Small intestine (tissue), 7 donors: ENCODE results near the gene CCS. TPM values are rescaled to one million over a fixed set of nuclear protein-coding genes. Genes with fewer than 3 reads are reported as not detected.
A peak's percentile ranks its signal among the peaks of the same experiment; 100 is the strongest.

Experiments used
- DNase-seq, 2 donors: peaks; one replicate each; pipeline versions ENCODE4 v3.0.0 to v3.0.0-alpha.2; 2013
- FAIRE-seq: peaks from 2 replicates; lab custom pipeline; 2012; peaks lifted over from hg19 to GRCh38; lab: Jason Lieb, UNC
- H3K27ac ChIP-seq, 3 donors: one replicate each; pipeline ENCODE4 v1.5.1; 2013; ENCODE audit warnings: low read length in 2 of 3, mild to moderate bottlenecking in 2 of 3, control low read depth in 1 of 3, inconsistent platforms in 1 of 3, low read depth in 1 of 3, moderate library complexity in 1 of 3
- H3K27me3 ChIP-seq, 3 donors: one replicate each; pipeline ENCODE4 v1.6.1; 2013; ENCODE audit warnings: low read length in 3 of 3, inconsistent platforms in 1 of 3; ENCODE audit not compliant: control insufficient read depth in 3 of 3, insufficient read depth in 3 of 3
- H3K36me3 ChIP-seq, 3 donors: one replicate each; pipeline ENCODE4 v1.6.1; 2013; ENCODE audit warnings: low read length in 3 of 3, inconsistent platforms in 1 of 3, low read depth in 1 of 3, mild to moderate bottlenecking in 1 of 3, moderate library complexity in 1 of 3; ENCODE audit not compliant: control insufficient read depth in 3 of 3, insufficient read depth in 2 of 3
- H3K4me1 ChIP-seq, 3 donors: one replicate each; pipeline ENCODE4 v1.6.1; 2013; ENCODE audit warnings: low read length in 2 of 3, inconsistent platforms in 1 of 3, low read depth in 1 of 3, mild to moderate bottlenecking in 1 of 3, moderate library complexity in 1 of 3; ENCODE audit not compliant: control insufficient read depth in 3 of 3, insufficient read depth in 2 of 3
- H3K4me3 ChIP-seq, 3 donors: one replicate each; pipeline ENCODE4 v1.5.1; 2013; ENCODE audit warnings: low read length in 3 of 3, control low read depth in 1 of 3, inconsistent platforms in 1 of 3, low read depth in 1 of 3, mild to moderate bottlenecking in 1 of 3, moderate library complexity in 1 of 3
- H3K9me3 ChIP-seq, 2 donors: one replicate each; pipeline ENCODE4 v1.6.1; 2013; ENCODE audit warnings: low read depth in 1 of 2, low read length in 1 of 2; ENCODE audit not compliant: control insufficient read depth in 2 of 2, insufficient read depth in 1 of 2
- WGBS, 3 donors: extraction: QIAGEN DNeasy Blood & Tissue Kit; methylation state at CpG; one replicate each; pipeline ENCODE4 v1.1.7; 2013; 5-methylcytosine and 5-hydroxymethylcytosine counted together
- polyA plus RNA-seq, 4 donors: library from polyadenylated mRNA; stranded (reverse) in 3 of 4; unstranded in 1 of 4; fragments of 200-250 nt in 3 of 4; fragments of 120-200 nt in 1 of 4; gene quantifications; one replicate each; pipeline versions ENCODE4 v1.2.1 to v1.2.3, GENCODE V29; 2013
- donor health status: healthy with polysubstance abuse.
- donor health status: control.
- donor health status: control.
- donor health status: Bipolar disorder and iron deficiency.
- donor health status: healthy.

The CCS gene
- polyA plus RNA-seq, 4 donors, result 35.0 to 100.0 (median 66.6) TPM

DNA sequence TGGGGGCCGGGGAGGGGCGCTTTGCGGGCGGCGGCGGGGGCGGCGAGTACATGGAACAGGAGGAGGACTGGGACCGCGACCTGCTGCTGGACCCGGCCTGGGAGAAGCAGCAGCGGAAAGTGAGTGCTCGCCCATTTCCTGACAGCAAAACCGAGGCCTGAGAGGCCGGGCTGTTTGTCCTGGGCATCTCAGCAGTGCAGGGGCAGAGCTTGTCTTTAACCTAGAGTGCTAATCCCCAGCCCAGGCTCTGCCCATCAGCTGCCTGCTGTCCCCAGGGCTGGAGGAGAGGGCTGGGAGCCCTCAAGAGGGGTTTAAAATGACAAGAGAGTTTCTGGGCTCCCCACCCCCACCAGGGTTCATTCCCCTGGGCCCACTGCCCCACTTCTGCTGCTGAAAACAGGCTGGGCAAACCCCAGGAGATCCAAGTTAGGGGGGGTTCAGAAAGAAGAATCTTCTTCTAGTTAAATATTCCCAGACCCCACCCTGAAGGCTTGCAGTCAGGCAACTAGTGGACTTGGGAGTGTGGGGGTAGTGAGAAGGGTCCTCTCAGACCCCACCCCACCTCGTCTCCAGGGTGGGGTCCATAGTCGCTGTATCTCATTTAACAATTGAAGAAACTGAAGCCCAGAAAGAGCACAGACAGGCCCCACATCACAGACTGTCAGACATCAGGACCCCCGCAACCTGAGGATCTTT, 45.9 kb upstream of the CCS start:
- no peaks in the 10 kb centered on the region for H3K9me3 ChIP-seq

DNA sequence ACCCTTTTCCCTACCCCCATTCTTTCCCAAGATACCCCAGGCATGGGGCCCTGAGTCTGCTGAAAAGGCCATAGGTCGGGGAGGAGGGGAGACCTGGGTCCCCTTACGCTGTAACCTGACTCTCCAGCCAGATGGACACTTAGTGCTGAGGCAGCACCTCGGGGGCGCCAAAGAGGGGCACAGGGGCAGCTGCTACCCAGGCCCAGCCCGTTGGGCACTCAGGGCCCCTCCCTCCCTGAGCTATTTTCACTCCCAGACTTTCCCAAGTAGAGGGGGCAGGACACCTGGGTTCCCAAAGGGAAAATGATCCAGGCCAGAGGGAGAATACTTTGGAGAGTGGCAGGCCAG, 45.3 kb upstream of the CCS start:
- H3K4me1 ChIP-seq, result peaks cover 0 to 16% (median 0%) of the 10 kb centered on the region in 3 donors
- H3K4me3 ChIP-seq, result no peak overlapping the region
- no peaks in the 10 kb centered on the region for H3K9me3 ChIP-seq
- H3K27me3 ChIP-seq, result peaks cover 0 to 13% (median 0%) of the 10 kb centered on the region in 3 donors
- FAIRE-seq (no peak), DNase-seq (no peak)
- 32 to 36% (median 36%) methylated on average over 5 of the region's 5 CpGs for WGBS, 3 donors
- peaks cover 0 to 11% (median 0%) of the 10 kb centered on the region in 3 donors for H3K36me3 ChIP-seq
- no peak overlapping the region for H3K27ac ChIP-seq

More for the DNA sequence above, 45.9 kb upstream of the CCS start:
- H3K27me3 ChIP-seq, result peaks cover 0 to 13% (median 0%) of the 10 kb centered on the region in 3 donors
- H3K4me1 ChIP-seq, result peaks cover 0 to 16% (median 0%) of the 10 kb centered on the region in 3 donors
- no peak overlapping the region for H3K27ac ChIP-seq
- WGBS, 3 donors, result 22 to 36% (median 29%) methylated on average over 18 of the region's 18 CpGs
- H3K4me3 ChIP-seq, result peak overlapping the region in 1 of 3 donors; percentile 85
- DNase-seq (no peak), FAIRE-seq (no peak)
- peaks cover 0 to 16% (median 3%) of the 10 kb centered on the region in 3 donors for H3K36me3 ChIP-seq

DNA sequence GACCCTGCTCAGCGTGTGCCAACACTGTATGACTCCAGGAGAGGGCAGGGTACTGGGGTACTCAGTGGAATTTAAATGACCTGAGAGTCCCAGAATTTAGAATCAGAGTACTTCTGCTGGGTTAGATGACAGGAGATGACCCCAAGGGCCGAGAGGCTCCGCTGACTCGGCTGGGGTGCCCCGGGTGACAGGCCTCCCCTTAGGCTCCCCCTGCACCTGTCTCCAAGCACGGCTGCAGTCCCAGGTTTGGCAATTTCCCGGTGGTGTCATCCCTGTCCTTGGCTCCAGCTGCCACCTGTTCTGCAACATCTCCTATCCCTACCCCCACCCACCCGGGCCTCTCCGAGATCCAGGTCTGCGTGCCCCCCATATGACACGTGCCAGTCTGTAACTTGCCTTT, 44.9 kb upstream of the CCS start:
- peaks cover 0 to 7% (median 0%) of the 10 kb centered on the region in 3 donors for H3K36me3 ChIP-seq
- FAIRE-seq, result no peak
- H3K9me3 ChIP-seq, result no peaks in the 10 kb centered on the region
- H3K4me3 ChIP-seq, result no peak overlapping the region
- no peak overlapping the region for H3K27ac ChIP-seq
- H3K27me3 ChIP-seq, result peaks cover 0 to 13% (median 0%) of the 10 kb centered on the region in 3 donors
- peaks cover 0 to 16% (median 0%) of the 10 kb centered on the region in 3 donors for H3K4me1 ChIP-seq
- DNase-seq, result no peak
- WGBS, 3 donors, result 14 to 47% (median 18%) methylated on average over 11 of the region's 11 CpGs

DNA sequence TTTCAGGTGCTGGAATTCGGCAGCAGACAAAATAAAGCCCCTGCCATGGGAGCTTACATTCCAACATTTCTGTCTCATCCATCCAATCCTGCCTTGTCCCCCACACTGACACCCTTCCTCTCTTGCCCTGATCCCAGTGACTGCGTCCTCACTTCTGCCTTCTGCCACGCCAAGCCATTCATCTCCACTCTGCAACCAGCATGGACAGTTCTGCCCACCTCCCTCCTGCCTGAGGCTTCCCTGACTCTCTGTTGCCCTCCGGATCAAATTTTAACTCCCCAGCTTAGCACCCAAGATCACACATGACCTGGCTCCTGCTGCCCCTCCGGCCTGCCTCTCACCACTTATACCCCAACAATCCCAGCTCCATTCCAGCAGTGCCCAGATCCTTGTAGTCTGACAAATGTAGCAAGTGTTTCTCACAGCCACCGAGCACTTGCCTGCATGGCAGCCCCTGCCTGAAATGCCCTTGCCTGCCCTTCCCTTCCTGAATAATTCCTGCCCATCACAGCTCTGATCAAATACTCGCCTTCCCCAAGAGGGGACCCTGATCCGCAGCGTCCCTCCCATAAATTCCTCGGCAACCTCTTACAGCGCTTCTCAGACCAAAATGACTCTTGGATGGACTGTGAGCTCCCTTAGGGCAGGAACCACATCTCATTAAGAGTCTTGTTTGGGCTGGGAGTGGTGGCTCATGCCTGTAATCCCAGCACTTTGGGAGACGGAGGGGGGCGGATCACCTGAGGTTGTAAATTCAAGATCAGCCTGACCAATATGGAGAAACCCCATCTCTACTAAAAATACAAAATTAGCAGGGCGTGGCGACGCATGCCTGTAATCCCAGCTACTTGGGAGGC, 44.0 kb upstream of the CCS start:
- no peak for DNase-seq
- Histone ChIP-seq H3K9me3 (no peaks in the 10 kb centered on the region), H3K27me3 (peaks cover 0 to 13% (median 0%) of the 10 kb centered on the region in 3 donors), H3K4me1 (peaks cover 0 to 16% (median 0%) of the 10 kb centered on the region in 3 donors), H3K4me3 (no peak overlapping the region), H3K36me3 (peaks cover 0 to 2% (median 0%) of the 10 kb centered on the region in 3 donors), H3K27ac (no peak overlapping the region)
- 43 to 52% (median 49%) methylated on average over 16 of the region's 16 CpGs for WGBS, 3 donors
- FAIRE-seq, result no peak

DNA sequence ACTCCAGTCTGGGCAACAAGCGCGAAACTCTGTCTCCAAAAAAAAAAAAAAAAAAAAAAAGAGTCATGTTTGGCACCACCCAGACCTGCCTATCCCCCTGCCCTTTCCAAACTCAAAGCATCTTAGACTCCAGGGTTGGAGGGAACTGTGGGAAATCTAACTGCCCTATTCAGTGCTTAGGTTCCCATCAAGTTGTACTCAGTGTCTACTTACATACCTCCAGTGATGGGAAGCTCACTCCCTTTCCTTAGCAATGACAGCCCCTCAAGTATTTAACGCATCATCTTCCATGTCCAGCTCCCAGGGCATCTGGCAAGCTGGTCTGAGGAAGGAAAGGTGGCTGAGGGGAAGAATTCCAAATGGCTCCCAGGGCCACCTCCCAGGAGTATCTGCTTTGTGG, 43.3 kb upstream of the CCS start:
- no peak for DNase-seq
- H3K36me3 ChIP-seq, result peaks cover 0 to 2% (median 0%) of the 10 kb centered on the region in 3 donors
- peaks cover 0 to 13% (median 0%) of the 10 kb centered on the region in 3 donors for H3K27me3 ChIP-seq
- H3K9me3 ChIP-seq, result no peaks in the 10 kb centered on the region
- H3K4me1 ChIP-seq, result peaks cover 0 to 16% (median 0%) of the 10 kb centered on the region in 3 donors
- no peak overlapping the region for H3K27ac ChIP-seq
- no peak overlapping the region for H3K4me3 ChIP-seq
- WGBS, 3 donors, result 76 to 94% (median 86%) methylated on average over 3 of the region's 3 CpGs
- FAIRE-seq, result no peak

DNA sequence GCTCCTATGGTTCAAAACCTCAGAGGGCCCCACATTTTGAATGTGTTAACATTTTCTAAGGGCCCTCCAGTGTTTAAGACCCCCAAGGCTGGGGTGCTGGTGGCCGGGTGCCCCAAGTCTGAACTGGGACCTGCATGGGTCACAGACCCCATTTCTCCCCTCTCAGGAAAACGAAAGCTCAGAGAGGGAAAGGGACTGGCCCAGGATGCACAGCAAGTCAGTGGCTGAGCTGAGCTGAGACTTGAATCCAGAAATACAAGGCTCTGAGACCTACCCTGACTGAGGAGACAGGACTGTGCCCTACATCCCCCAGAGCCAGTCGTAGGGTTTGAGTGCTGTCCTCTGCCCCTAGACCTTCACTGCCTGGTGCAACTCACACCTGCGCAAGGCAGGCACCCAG, 42.1 kb upstream of the CCS start:
- DNase-seq, result no peak
- Histone ChIP-seq H3K27ac (no peak overlapping the region), H3K9me3 (no peaks in the 10 kb centered on the region), H3K4me3 (no peak overlapping the region), H3K27me3 (peaks cover 0 to 16% (median 0%) of the 10 kb centered on the region in 3 donors), H3K4me1 (peaks cover 0 to 10% (median 0%) of the 10 kb centered on the region in 3 donors), H3K36me3 (peaks cover 0 to 2% (median 0%) of the 10 kb centered on the region in 3 donors)
- WGBS, 3 donors, result 71 to 85% (median 83%) methylated on average over 4 of the region's 4 CpGs
- no peak for FAIRE-seq

DNA sequence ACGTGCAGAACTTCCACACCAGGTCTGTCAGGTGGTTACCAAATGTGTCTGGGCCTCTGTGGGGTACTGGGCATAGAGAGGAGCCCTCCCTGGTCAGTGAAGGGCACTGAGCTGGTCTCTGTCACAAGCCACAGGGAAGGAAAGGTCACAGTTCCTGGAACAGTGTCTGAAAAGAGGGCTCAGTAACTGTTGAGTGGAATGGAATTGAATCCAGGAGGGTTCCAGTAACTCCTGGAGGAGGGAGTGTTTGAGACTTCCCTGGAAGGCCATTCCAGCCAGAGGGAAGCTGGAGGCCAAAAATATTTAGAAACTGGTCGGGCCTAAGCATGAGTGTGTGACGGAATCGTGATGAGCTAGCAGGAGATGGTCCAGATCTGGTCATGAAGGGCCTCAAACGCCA, 38.4 kb upstream of the CCS start:
- Histone ChIP-seq H3K27ac (no peak overlapping the region), H3K4me1 (peaks cover 0 to 6% (median 6%) of the 10 kb centered on the region in 3 donors), H3K36me3 (peaks cover 0 to 2% (median 0%) of the 10 kb centered on the region in 3 donors), H3K4me3 (no peak overlapping the region), H3K9me3 (no peaks in the 10 kb centered on the region), H3K27me3 (peaks cover 0 to 30% (median 6%) of the 10 kb centered on the region in 3 donors)
- WGBS, 3 donors, result 64 to 73% (median 73%) methylated on average over 5 of the region's 5 CpGs
- FAIRE-seq, result no peak
- no peak for DNase-seq

DNA sequence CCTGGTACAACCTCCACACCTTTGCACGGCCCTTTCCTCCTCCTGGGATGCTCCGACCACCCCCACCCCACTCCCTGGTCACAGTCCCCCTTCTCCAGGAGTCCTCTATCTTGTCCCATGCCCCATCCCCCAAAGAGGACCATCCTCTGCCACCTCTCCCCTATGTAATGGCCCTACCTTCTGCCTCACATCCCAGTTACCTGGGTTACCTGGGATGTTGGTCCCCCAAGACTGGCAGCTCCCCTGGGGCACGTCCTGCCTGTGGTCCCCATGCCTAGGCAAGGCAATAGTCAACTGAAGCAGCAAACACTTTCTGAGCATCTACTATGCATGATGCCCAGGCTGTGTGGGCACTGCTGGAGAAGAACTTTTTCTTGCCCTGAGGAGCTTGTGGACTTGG, 37.6 kb upstream of the CCS start:
- no peak for DNase-seq
- H3K27me3 ChIP-seq, result peaks cover 0 to 32% (median 6%) of the 10 kb centered on the region in 3 donors
- H3K36me3 ChIP-seq, result peaks cover 0 to 2% (median 0%) of the 10 kb centered on the region in 3 donors
- H3K4me3 ChIP-seq, result no peak overlapping the region
- WGBS, 3 donors, result 42 to 60% (median 57%) methylated on average over 3 of the region's 3 CpGs
- H3K4me1 ChIP-seq, result peaks cover 0 to 6% (median 6%) of the 10 kb centered on the region in 3 donors
- no peaks in the 10 kb centered on the region for H3K9me3 ChIP-seq
- no peak for FAIRE-seq
- no peak overlapping the region for H3K27ac ChIP-seq
